GM21515 (cell line): ENCODE measurements around the gene LY6G6C.

Experiments
- ATAC-seq: cut with Tn5 transposase; IDR thresholded peaks from one replicate; pipeline ENCODE4 v1.9.1; 2021; ENCODE audit not compliant: unreplicated experiment

Gene LY6G6C

GRCh38 chr6:31687321-31687720 is 34.2 kb downstream of the LY6G6C start:
- no peak for ATAC-seq

- ATAC-seq, result no peak
Measured at GRCh38 chr6:31686483-31686882, 35.1 kb downstream of the LY6G6C start.

- ATAC-seq, result no peak
Measured at GRCh38 chr6:31683591-31683990, 38.0 kb downstream of the LY6G6C start.

GRCh38 chr6:31681135-31681671 is 40.3 kb downstream of the LY6G6C start:
- no peak for ATAC-seq

GRCh38 chr6:31680226-31681134 is 41.1 kb downstream of the LY6G6C start, which contains the start of gene LY6G5C:
TSS of gene LY6G5C (minus strand) at chr6:31681067. CDS start at chr6:31680373, 694 bp downstream.
- ATAC-seq, result no peak

- ATAC-seq, result no peak
Measured at GRCh38 chr6:31677955-31678354, 43.6 kb downstream of the LY6G6C start.

- ATAC-seq, result no peak
Measured at GRCh38 chr6:31676904-31677303, 44.6 kb downstream of the LY6G6C start.

GRCh38 chr6:31676322-31676903 is 45.1 kb downstream of the LY6G6C start:
- ATAC-seq, result no peak

- no peak for ATAC-seq
Measured at GRCh38 chr6:31669676-31670075, 51.9 kb downstream of the LY6G6C start, which contains the start of gene LY6G5B. TSS of gene LY6G5B (plus strand) at chr6:31669976. CDS start at chr6:31670951, 975 bp downstream.
